Gastrocnemius medialis (tissue), 4 donors: Measurements from ENCODE around the gene OR5AC2.

Experiments used
- POLR2A ChIP-seq, 2 donors: fragments of 450-650 bp; IDR thresholded peaks; one replicate each; pipeline ENCODE4 v1.6.1; 2017; ENCODE audit warnings: antibody characterized with exemption in 2 of 2, mild to moderate bottlenecking in 2 of 2, moderate library complexity in 2 of 2
- TF ChIP-seq, protein P1 (sequence below), 5 experiments: fragments of 450-650 bp in 3 of 5; fragments of 200-600 bp in 2 of 5; sonication (generic) in 2 of 5; IDR thresholded peaks in 4 of 5; conservative IDR thresholded peaks in 1 of 5; 1 replicate in 4 of 5; 2 replicates in 1 of 5; pipeline ENCODE4 v1.5.1; 2016 to 2019; ENCODE audit warnings: antibody characterized with exemption in 5 of 5, mild to moderate bottlenecking in 3 of 5, moderate library complexity in 3 of 5

DNA sequence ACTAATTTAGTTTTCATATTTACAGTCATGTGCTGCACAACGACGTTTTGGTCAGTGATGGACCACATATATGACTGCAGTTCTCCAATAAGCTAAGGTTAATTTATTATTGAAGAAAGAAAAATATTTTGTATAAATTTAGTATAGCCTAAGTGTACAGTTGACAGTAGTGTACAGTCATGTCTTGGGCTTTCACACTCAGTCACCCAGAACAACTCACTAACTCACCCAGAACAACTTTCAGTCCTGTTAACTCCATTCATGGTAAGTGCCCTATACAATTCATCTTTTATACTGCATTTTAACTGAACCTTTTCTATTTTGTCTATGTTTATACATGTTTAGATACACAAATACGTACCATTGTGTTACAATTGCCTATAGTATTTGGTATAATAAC lies 48.1 kb upstream of the OR5AC2 start:
- TF ChIP-seq, protein P1, sequence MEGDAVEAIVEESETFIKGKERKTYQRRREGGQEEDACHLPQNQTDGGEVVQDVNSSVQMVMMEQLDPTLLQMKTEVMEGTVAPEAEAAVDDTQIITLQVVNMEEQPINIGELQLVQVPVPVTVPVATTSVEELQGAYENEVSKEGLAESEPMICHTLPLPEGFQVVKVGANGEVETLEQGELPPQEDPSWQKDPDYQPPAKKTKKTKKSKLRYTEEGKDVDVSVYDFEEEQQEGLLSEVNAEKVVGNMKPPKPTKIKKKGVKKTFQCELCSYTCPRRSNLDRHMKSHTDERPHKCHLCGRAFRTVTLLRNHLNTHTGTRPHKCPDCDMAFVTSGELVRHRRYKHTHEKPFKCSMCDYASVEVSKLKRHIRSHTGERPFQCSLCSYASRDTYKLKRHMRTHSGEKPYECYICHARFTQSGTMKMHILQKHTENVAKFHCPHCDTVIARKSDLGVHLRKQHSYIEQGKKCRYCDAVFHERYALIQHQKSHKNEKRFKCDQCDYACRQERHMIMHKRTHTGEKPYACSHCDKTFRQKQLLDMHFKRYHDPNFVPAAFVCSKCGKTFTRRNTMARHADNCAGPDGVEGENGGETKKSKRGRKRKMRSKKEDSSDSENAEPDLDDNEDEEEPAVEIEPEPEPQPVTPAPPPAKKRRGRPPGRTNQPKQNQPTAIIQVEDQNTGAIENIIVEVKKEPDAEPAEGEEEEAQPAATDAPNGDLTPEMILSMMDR (IDR thresholded peaks at IDR 0.05 in 4 of 5, conservative IDR thresholded peaks at IDR 0.05 in 1 of 5): no peak
- TF ChIP-seq POLR2A (IDR thresholded peaks at IDR 0.05): no peak
